Right lobe of liver (tissue), 4 donors: ENCODE data around the gene SH3RF3.

Source experiments
- CTCF ChIP-seq, 4 donors: fragments of 200-600 bp in 3 of 4; fragments of 450-650 bp in 1 of 4; IDR thresholded peaks; one replicate each; pipeline versions ENCODE4 v1.5.1 to v1.8.0; 2016 to 2022; ENCODE audit warnings: antibody characterized with exemption in 4 of 4, mild to moderate bottlenecking in 2 of 4
- POLR2A ChIP-seq: fragments of 450-650 bp; IDR thresholded peaks from one replicate; pipeline ENCODE4 v1.6.1; 2017; ENCODE audit warnings: antibody characterized with exemption, mild to moderate bottlenecking
- donor health status: DM: no; HTN: no; CAD: no.
- donor health status: DM: no; HTN: no; CAD: no.
- donor health status: DM: no; HTN: yes; CAD: no.

- TF ChIP-seq CTCF (IDR thresholded peaks at IDR 0.05) (no peak), POLR2A (no peak)
Measured at GRCh38 chr2:109129921-109130722, 1.1 kb downstream of the SH3RF3 start.
